ENCODE measurements around the gene NUP210. TPM values are rescaled to one million over a fixed set of nuclear protein-coding genes. Genes with fewer than 3 reads are reported as not detected.

NUP210 gene
- total RNA-seq, 1 experiment from 2014 or later = 14.1 TPM

GRCh38 chr3:13275376-13276005, 144.6 kb downstream of the NUP210 start:
- DNase-seq (ENCODE audit: low spot score) = no peak

GRCh38 chr3:13274551-13275332, 145.4 kb downstream of the NUP210 start:
- no peak for DNase-seq (ENCODE audit: low spot score)

DNA sequence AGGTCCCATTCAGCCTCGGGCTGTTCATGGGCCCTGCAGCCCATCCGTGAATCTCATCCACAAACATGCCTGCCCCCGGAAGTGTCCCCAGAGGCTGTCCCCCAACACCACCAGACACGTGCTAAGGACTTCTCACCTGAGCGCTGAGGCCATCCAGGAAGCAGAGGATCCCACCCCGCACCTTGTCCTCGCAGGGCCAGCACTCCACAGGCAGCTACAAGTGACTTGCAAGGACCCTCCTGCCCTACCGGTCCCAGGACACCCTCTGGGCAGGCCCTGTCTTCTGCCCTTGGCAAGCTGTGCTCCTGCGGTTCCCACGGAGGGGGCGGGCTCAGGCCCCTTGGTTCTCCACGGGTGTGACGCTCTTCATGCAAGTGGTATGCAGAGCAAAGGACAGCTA, 146.0 kb downstream of the NUP210 start:
- DNase-seq (ENCODE audit: low spot score) = no peak

DNA sequence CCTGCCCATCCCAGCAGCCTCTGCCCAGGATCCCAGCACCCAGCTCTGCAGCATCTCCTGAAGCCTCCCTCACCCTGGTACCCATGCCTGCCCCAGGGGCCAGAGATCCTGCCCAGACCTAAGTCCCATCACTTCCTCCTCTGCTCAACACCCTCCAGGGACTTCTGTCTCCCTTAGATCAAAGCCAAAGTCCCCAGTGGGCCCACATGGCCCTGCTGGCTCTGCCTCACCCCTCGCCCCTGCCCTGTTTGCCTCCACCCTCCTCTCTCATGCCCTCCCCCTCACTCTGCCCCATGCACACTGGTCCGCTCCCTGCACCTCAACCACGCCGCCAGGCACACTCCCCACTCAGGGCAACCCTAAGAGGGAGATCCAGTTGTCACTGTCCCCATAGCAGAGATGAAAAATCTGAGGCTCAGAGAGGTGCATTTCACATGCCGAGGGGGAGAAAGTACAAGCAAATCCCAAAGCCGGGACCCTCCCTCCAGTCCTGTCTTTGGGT, 146.5 kb downstream of the NUP210 start:
- no peak for DNase-seq (ENCODE audit: low spot score)

DNA sequence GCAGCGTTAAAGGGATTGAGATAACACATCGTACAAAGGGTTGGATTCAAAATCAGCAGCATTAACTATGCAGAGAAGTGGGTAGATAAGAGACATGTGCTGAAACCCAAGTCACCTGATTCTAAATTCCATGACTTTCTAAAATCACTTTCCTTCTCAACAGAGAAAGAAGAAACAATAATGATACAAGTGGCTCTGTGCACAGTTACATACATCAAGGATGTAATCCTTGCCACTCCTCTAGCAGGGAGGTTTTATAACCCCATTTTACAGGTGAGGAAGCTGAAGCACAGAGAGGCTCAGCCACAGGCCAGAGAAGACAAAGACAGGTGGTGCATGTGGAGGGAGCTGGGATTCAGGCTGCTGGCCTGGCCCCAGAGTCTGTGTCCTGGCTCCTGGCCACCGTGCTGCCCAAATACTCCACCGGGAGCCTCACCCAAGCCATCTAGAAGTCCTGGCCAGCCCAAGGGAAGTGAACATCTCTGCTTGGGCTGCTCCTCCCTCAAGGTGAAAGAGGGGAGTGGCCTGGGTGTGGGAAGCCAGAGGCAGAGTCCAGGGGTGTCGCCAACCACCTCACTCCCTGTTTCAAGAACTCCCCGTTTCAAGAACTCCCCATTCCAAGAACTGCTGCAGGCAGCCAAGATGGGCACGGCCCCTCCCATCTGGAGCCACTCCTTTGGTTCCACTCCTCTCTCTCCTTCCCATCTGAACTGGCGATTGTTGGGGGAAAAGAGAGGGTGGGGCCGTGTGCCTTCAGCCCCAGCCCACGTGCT, 147.1 kb downstream of the NUP210 start:
- no peak for DNase-seq (ENCODE audit: low spot score)

DNA sequence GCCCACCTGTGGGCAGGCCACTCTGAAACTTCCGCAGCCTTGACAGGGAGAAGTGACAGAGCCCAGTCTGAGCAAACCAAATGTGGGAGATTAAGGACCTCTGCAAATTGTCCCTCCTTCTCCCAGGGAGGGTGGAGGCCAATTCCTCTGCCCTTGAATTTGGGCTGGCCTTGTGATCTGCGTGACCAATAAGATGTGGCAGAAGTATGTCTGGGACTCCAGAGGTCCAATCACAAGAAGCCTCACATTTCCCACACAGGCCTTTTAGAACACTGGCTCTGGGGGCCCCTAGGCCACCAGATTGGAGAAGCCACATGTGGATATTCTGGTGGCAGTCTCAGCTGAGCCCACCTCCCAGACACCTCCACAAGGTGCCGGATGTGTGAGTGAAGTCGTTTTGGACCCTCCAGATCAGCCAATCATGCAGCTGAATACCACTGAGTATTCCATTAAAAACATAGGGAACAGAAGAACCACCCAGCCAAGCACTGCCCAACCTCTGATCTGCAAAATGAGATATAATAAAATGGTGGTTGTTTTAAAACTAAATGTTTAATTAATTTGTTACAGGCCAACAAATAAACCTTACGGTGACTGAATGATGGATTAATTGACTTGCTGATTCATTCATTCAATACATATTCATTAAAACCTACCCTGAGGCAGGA, 150.3 kb downstream of the NUP210 start:
- DNase-seq (ENCODE audit: low spot score) = no peak

GRCh38 chr3:13268961-13269441, 151.1 kb downstream of the NUP210 start:
- no peak for DNase-seq (ENCODE audit: low spot score)

- no peak for DNase-seq (ENCODE audit: low spot score)
Measured at GRCh38 chr3:13268120-13268519, 152.0 kb downstream of the NUP210 start.

DNA sequence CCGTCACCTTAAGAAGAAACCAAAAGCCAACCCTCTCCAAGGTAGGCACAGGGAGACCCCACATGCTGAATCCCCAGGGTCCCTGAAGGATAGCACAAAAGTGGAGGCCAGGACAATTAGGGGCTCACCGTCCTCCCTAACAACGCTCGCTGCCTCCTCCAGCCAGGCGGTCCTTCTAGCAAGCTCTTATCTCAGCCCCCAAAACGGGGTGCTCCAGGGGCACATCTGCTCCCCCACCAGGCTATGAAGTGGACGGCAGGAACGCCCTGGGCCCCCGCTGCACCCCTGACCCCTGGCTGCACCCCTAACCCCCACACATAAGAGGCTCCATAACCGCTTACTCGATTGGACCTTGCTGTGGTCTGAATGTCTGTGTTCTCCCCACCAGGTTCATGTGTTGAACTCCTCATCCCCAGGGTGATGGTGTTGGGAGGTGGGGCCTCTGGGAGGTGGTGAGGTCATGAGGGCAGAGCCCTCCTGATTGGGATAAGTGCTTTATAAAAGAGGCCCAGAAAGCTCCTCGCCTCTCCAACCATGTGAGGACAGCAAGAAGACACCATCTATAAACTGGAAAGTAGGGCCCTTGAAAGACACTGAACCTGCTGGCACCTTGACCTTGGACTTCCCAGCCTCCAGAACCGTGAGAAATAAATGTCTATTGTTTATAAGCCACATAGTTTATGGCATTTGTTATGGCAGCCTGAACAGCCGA, 153.3 kb downstream of the NUP210 start:
- no peak for DNase-seq (ENCODE audit: low spot score)

Other genes starting within 250 kb of the NUP210 start
- 16.7 and 17.4 TPM in 2 replicates for gene HDAC11, start 60.0 kb upstream of the NUP210 start, total RNA-seq (2014; rRNA removed; shearing (Covaris generic))
- 0.07 and 0.41 TPM in 2 replicates for gene FBLN2, start 128.8 kb upstream of the NUP210 start, total RNA-seq (2014; rRNA removed; shearing (Covaris generic))